ENCODE data around the gene LRCH3. TPM values are rescaled to one million over a fixed set of nuclear protein-coding genes. Genes with fewer than 3 reads are reported as not detected.

LRCH3 gene
- total RNA-seq, 1 experiment from 2014 or later: 56.4 TPM

DNA sequence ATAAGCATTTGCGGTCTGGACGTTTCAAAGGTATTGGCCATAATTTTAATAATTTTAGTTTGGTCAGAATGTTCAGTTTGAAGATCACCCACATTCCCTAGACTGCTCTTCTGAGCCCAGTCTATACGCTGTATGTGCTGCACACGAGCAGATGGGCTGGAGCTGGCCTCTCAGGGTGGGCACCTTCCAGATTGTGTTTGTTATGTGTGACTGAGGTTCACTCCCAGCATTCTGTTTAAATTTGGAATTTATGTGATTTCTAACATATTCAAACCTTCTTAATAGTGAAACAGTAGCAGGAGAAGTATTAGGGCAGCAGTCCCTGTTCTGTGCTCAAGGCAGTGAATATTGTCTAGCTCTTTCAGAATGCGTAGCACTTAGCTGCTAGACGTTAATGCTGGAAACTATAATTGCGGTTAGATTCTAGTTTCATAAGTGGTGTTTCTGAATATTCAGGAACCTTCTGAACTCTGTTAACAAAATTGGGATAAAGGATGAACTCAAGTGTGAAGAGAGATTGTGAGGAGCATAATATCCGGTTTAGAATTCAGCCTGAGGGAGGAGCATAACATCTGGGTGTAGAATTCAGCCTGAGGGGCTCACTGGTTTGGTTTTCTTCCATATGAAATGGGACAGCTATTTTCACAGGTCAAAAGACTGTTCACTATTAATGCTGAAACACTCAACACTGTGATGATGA, 90.4 kb downstream of the LRCH3 start:
- no peak overlapping the region for H4K91ac ChIP-seq (ENCODE audit: insufficient read length, low read depth, low read length)
- H3K36me3 Mint-ChIP-seq (ENCODE audit: insufficient read depth in 1 of 3, low read depth in 3 of 3): peaks cover 29 to 52% (median 47%) of the 10 kb centered on the region in 3 experiments
- H3K4me2 ChIP-seq (ENCODE audit: insufficient read depth, insufficient read length, low read length): no peak overlapping the region
- H3K79me2 ChIP-seq (ENCODE audit: insufficient read depth, low read length): no peaks in the 10 kb centered on the region
- H3K4me1 Mint-ChIP-seq: peaks cover 37 to 38% of the 10 kb centered on the region in 2 experiments
- no peak overlapping the region for H2AFZ ChIP-seq (ENCODE audit: low read length)
- H3T11ph ChIP-seq (ENCODE audit: low read length): no peak overlapping the region
- no peaks in the 10 kb centered on the region for H3K9me3 ChIP-seq (ENCODE audit: control insufficient read depth, low read depth, low read length)
- H4K20me1 ChIP-seq (ENCODE audit: control insufficient read depth, insufficient read depth, insufficient read length): no peaks in the 10 kb centered on the region
- H2AK5ac ChIP-seq (ENCODE audit: insufficient read length, low read length): no peak overlapping the region
- H3K4ac ChIP-seq (ENCODE audit: low read depth, low read length): no peak overlapping the region
- H2BK120ac ChIP-seq (ENCODE audit: low read depth, low read length, poor library complexity, severe bottlenecking): no peak overlapping the region
- H3K23me2 ChIP-seq (ENCODE audit: insufficient read length, low read depth, low read length, poor library complexity, severe bottlenecking): no peaks in the 10 kb centered on the region
- H2BK5ac ChIP-seq (ENCODE audit: insufficient read length, low read length): no peak overlapping the region
- no peaks in the 10 kb centered on the region for H3K79me1 ChIP-seq (ENCODE audit: insufficient read depth, low read depth, low read length, poor library complexity, severe bottlenecking)
- no peak overlapping the region for H3K14ac ChIP-seq (ENCODE audit: insufficient read depth, low read length)
- TF ChIP-seq, protein P1, sequence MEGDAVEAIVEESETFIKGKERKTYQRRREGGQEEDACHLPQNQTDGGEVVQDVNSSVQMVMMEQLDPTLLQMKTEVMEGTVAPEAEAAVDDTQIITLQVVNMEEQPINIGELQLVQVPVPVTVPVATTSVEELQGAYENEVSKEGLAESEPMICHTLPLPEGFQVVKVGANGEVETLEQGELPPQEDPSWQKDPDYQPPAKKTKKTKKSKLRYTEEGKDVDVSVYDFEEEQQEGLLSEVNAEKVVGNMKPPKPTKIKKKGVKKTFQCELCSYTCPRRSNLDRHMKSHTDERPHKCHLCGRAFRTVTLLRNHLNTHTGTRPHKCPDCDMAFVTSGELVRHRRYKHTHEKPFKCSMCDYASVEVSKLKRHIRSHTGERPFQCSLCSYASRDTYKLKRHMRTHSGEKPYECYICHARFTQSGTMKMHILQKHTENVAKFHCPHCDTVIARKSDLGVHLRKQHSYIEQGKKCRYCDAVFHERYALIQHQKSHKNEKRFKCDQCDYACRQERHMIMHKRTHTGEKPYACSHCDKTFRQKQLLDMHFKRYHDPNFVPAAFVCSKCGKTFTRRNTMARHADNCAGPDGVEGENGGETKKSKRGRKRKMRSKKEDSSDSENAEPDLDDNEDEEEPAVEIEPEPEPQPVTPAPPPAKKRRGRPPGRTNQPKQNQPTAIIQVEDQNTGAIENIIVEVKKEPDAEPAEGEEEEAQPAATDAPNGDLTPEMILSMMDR (conservative IDR thresholded peaks at IDR 0.05): no peak
- H3K23ac ChIP-seq (ENCODE audit: insufficient read length, low read depth, low read length): no peak overlapping the region
- H3K9me3 Mint-ChIP-seq: peaks cover 4 to 8% of the 10 kb centered on the region in 2 experiments; a peak in 2 of 5 replicates
- no peak overlapping the region for H4K5ac ChIP-seq (ENCODE audit: insufficient read length, low read depth, low read length)
- no peak overlapping the region for H3K56ac ChIP-seq (ENCODE audit: insufficient read length, low read depth, low read length)
- DNase-seq: no peak
- no peak overlapping the region for H2BK15ac ChIP-seq (ENCODE audit: low read depth, low read length)
- H4K8ac ChIP-seq (replicated peaks; ENCODE audit: insufficient read length, low read depth, low read length): no peak overlapping the region
- no peak overlapping the region for H3K18ac ChIP-seq (ENCODE audit: insufficient read length, low read depth, low read length)
- no peak overlapping the region for H2BK12ac ChIP-seq (ENCODE audit: insufficient read length, low read depth, low read length)
- WGBS (ENCODE audit: extremely low coverage, insufficient read length, low lambda C conversion rate): no CpG with 5 or more reads among the region's 8 CpGs
- no peaks in the 10 kb centered on the region; the same call in 1 of the 2 replicates for H3K27me3 ChIP-seq (ENCODE audit: insufficient read depth, low read length)
- no peak overlapping the region for H3K4me3 Mint-ChIP-seq
- H3K27ac Mint-ChIP-seq: peak overlapping the region in 1 of 3 experiments; percentile 89; a peak in 2 of 7 replicates
- no peak overlapping the region for H3K9ac ChIP-seq (ENCODE audit: extremely low read depth, insufficient read length, low read length)
- H3K27ac ChIP-seq (ENCODE audit: insufficient read length, low read depth, low read length): no peak overlapping the region
- peaks cover 3% of the 10 kb centered on the region for H3K27me3 Mint-ChIP-seq (ENCODE audit: low read depth)
- peaks cover 8% of the 10 kb centered on the region; the same call in 1 of the 2 replicates for H3K4me1 ChIP-seq (ENCODE audit: insufficient read depth, low read length)
- H2BK20ac ChIP-seq (ENCODE audit: low read depth, low read length, poor library complexity, severe bottlenecking): no peak overlapping the region
